Measurements from ENCODE around the gene NISCH. TPM values are rescaled to one million over a fixed set of nuclear protein-coding genes. Genes with fewer than 3 reads are reported as not detected.

Gene NISCH
- total and polyA plus RNA-seq, 2 donors (not counting 3 experiments of a cell fraction or from before 2014, with no cell fraction given): 156 to 178 TPM

DNA sequence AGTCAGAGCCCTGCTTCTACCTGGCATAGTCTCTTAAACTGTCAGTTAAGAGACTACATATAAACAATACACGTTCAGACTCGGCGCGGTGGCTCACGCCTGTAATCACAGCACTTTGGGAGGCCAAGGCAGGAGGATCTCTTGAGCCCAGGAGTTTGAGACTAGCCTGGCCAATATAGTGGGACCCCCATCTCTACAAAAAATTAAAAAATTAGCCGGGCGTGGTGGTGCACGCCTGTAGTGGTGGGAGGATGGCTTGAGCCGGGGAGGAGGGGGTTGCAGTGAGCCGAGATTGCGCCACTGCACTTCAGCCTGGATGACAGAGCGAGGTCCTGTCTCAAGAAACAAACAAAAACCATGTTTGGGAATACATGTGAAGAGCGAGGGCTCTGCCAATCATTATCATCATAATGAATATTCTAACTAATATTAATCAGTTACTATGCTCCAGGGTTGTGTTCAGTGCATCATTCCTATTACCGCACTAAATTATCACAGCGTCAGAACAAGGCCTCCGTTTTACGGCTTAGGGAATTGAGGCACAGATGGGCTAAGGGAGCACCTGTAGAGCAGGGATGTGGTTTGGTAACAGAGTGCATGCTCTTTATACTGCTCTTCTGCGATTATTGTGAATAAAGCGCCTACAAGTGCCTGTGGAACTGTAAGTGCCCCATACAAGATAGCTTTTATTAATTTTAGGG is 80.2 kb downstream of the NISCH start:
- CTCF ChIA-PET: interaction anchor here (0.8 to 1.6 kb wide), 4 partner anchors 9 to 64 kb away, joined by 3 to 6 read pairs (median 6); no protein-coding TSS in a partner anchor
- peaks cover 57% of the 10 kb centered on the region for H3K79me2 ChIP-seq (ENCODE audit: control insufficient read depth, insufficient read depth, low read length)
- no peak for FAIRE-seq

DNA sequence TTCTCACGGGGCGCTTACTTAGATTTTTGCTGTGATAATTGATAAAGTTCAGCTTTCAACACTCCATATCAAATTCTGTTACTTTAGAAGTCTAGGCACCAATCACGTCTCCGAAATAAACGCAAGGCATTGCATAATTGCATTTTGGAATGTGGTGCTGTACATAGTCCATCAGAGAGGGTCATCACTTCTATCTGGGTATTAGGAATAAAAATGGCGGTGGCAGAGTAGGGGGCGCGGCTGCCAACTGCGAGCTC is 80.6 kb downstream of the NISCH start:
- Histone ChIP-seq H3K79me2 (ENCODE audit: control insufficient read depth, insufficient read depth, low read length) (peaks cover 52% of the 10 kb centered on the region), H2AFZ (ENCODE audit: low read depth, low read length) (no peak overlapping the region), H3K9me1 (replicated peaks; ENCODE audit: control insufficient read depth, extremely low read depth, insufficient read depth, low read length) (no peaks in the 10 kb centered on the region), H3K9ac (replicated peaks; ENCODE audit: extremely low read depth, insufficient read depth, low read length) (no peak overlapping the region), H3K4me2 (ENCODE audit: insufficient read depth, low read length) (peak overlapping the region; percentile 54), H4K20me1 (replicated peaks; ENCODE audit: control insufficient read depth, extremely low read depth, insufficient read depth, low read length) (no peaks in the 10 kb centered on the region), H3K4me3 (replicated peaks in 1 of 3; ENCODE audit: insufficient read depth in 1 of 3, low read depth in 1 of 3, low read length in 3 of 3) (no peak overlapping the region), H3K27ac (ENCODE audit: insufficient read depth, low read depth, low read length) (no peak overlapping the region), H3K4me1 (ENCODE audit: control insufficient read depth, extremely low read depth, insufficient read depth, low read length) (peaks cover 50% of the 10 kb centered on the region), H3K27me3 (ENCODE audit: control insufficient read depth in 2 of 2, insufficient read depth in 2 of 2, low read length in 2 of 2) (no peaks in the 10 kb centered on the region), H3K9me3 (replicated peaks; ENCODE audit: control insufficient read depth, insufficient read depth, low read length) (no peaks in the 10 kb centered on the region), H3K36me3 (ENCODE audit: control insufficient read depth in 2 of 2, extremely low read depth in 1 of 2, insufficient read depth in 2 of 2, low read length in 2 of 2) (peaks cover under 1 to 4% of the 10 kb centered on the region in 2 experiments)
- ChIA-PET POLR2A (interaction anchor here (0.9 to 1.7 kb wide), 3 partner anchors 32 to 45 kb away, joined by 3 to 7 read pairs (median 7); partner anchors contain the start of gene STAB1), CTCF (interaction anchor here (0.7 to 1.6 kb wide), 5 partner anchors 10 to 64 kb away, joined by 3 to 6 read pairs (median 6); partner anchors contain the start of gene STAB1)
- no TSS peak for BruUV-seq (replicated peaks)
- TF ChIP-seq MYC (IDR thresholded peaks at IDR 0.05; ENCODE audit: low read depth, low read length) (no peak), EZH2 (IDR thresholded peaks at IDR 0.05; ENCODE audit: borderline replicate concordance, low read depth, low read length, severe bottlenecking) (no peak), GATA2 (IDR thresholded peaks at IDR 0.05; ENCODE audit: insufficient read depth, insufficient read length, low read depth, low read length) (no peak), POLR2AphosphoS5 (IDR thresholded peaks at IDR 0.05; ENCODE audit: insufficient read depth, low read depth, low read length) (no peak), JUN (IDR thresholded peaks at IDR 0.05; ENCODE audit: borderline replicate concordance, insufficient read depth, insufficient read length, low read depth) (no peak), FOS (IDR thresholded peaks at IDR 0.05; ENCODE audit: borderline replicate concordance, insufficient read depth, low read length) (no peak), POLR2A (IDR thresholded peaks at IDR 0.05; ENCODE audit: low read depth, low read length) (no peak)
- TF ChIP-seq, protein P1, sequence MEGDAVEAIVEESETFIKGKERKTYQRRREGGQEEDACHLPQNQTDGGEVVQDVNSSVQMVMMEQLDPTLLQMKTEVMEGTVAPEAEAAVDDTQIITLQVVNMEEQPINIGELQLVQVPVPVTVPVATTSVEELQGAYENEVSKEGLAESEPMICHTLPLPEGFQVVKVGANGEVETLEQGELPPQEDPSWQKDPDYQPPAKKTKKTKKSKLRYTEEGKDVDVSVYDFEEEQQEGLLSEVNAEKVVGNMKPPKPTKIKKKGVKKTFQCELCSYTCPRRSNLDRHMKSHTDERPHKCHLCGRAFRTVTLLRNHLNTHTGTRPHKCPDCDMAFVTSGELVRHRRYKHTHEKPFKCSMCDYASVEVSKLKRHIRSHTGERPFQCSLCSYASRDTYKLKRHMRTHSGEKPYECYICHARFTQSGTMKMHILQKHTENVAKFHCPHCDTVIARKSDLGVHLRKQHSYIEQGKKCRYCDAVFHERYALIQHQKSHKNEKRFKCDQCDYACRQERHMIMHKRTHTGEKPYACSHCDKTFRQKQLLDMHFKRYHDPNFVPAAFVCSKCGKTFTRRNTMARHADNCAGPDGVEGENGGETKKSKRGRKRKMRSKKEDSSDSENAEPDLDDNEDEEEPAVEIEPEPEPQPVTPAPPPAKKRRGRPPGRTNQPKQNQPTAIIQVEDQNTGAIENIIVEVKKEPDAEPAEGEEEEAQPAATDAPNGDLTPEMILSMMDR (IDR thresholded peaks at IDR 0.05; ENCODE audit: extremely low read depth in 1 of 2, insufficient read depth in 1 of 2, low read depth in 1 of 2, low read length in 2 of 2): no peak
- TF ChIP-seq, protein P2, sequence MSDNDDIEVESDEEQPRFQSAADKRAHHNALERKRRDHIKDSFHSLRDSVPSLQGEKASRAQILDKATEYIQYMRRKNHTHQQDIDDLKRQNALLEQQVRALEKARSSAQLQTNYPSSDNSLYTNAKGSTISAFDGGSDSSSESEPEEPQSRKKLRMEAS (IDR thresholded peaks at IDR 0.05; ENCODE audit: insufficient read depth, insufficient read length): no peak
- FAIRE-seq (no peak), DNase-seq (ENCODE audit: low read depth, low spot score) (no peak)
- dilution Hi-C loops (cut with MboI; ENCODE audit: extremely low pct_ligation_motif_present, low sequenced_read_pairs) (no loop called here), intact Hi-C loops (cut with micrococcal nuclease) (loop anchor here (1.0 kb wide), 1 partner anchor 41 kb away; the partner anchor contains the start of gene STAB1)

More for the DNA sequence above, 80.2 kb downstream of the NISCH start:
- H3K4me3 ChIP-seq (replicated peaks in 1 of 3; ENCODE audit: insufficient read depth in 1 of 3, low read depth in 1 of 3, low read length in 3 of 3): no peak overlapping the region
- peak overlapping the region; percentile 54 for H3K4me2 ChIP-seq (ENCODE audit: insufficient read depth, low read length)
- no peak overlapping the region for H3K27ac ChIP-seq (ENCODE audit: insufficient read depth, low read depth, low read length)
- peaks cover under 1 to 2% of the 10 kb centered on the region in 2 experiments for H3K36me3 ChIP-seq (ENCODE audit: control insufficient read depth in 2 of 2, extremely low read depth in 1 of 2, insufficient read depth in 2 of 2, low read length in 2 of 2)
- H2AFZ ChIP-seq (ENCODE audit: low read depth, low read length): no peak overlapping the region
- no peak for TF ChIP-seq EZH2 (IDR thresholded peaks at IDR 0.05; ENCODE audit: borderline replicate concordance, low read depth, low read length, severe bottlenecking)
- TF ChIP-seq POLR2A (IDR thresholded peaks at IDR 0.05; ENCODE audit: low read depth, low read length): no peak
- no peak for TF ChIP-seq GATA2 (IDR thresholded peaks at IDR 0.05; ENCODE audit: insufficient read depth, insufficient read length, low read depth, low read length)
- TF ChIP-seq POLR2AphosphoS5 (IDR thresholded peaks at IDR 0.05; ENCODE audit: insufficient read depth, low read depth, low read length): no peak
- no peak for TF ChIP-seq FOS (IDR thresholded peaks at IDR 0.05; ENCODE audit: borderline replicate concordance, insufficient read depth, low read length)
- TF ChIP-seq MYC (IDR thresholded peaks at IDR 0.05; ENCODE audit: low read depth, low read length): no peak
- TF ChIP-seq, protein P2 (IDR thresholded peaks at IDR 0.05; ENCODE audit: insufficient read depth, insufficient read length): no peak
- POLR2A ChIA-PET: interaction anchor here (0.9 to 1.7 kb wide), 3 partner anchors 32 to 45 kb away, joined by 3 to 7 read pairs (median 7); partner anchors contain the start of gene STAB1
- no TSS peak for BruUV-seq (replicated peaks)
- dilution Hi-C loops (cut with MboI; ENCODE audit: extremely low pct_ligation_motif_present, low sequenced_read_pairs): no loop called here
- no peaks in the 10 kb centered on the region for H3K9me3 ChIP-seq (replicated peaks; ENCODE audit: control insufficient read depth, insufficient read depth, low read length)
- no peaks in the 10 kb centered on the region for H4K20me1 ChIP-seq (replicated peaks; ENCODE audit: control insufficient read depth, extremely low read depth, insufficient read depth, low read length)
- DNase-seq (ENCODE audit: low read depth, low spot score): no peak
- H3K4me1 ChIP-seq (ENCODE audit: control insufficient read depth, extremely low read depth, insufficient read depth, low read length): peaks cover 55% of the 10 kb centered on the region
- H3K9me1 ChIP-seq (replicated peaks; ENCODE audit: control insufficient read depth, extremely low read depth, insufficient read depth, low read length): no peaks in the 10 kb centered on the region
- intact Hi-C loops (cut with micrococcal nuclease): loop anchor here (1.0 kb wide), 1 partner anchor 40 kb away; the partner anchor contains the start of gene STAB1
- H3K9ac ChIP-seq (replicated peaks; ENCODE audit: extremely low read depth, insufficient read depth, low read length): no peak overlapping the region
- H3K27me3 ChIP-seq (ENCODE audit: control insufficient read depth in 2 of 2, insufficient read depth in 2 of 2, low read length in 2 of 2): no peaks in the 10 kb centered on the region

Data from endothelial cell of umbilical vein (primary cell).